ES-I3 (cell line): ENCODE data around the gene ENOX1.

Experiments
- H3K36me3 ChIP-seq: 2 replicates; pipeline ENCODE4 v1.6.1; 2013; ENCODE audit warnings: mild to moderate bottlenecking, low read length, control low read depth, moderate library complexity; ENCODE audit not compliant: insufficient read depth
- H3K4me1 ChIP-seq: 2 replicates; pipeline ENCODE4 v1.6.1; 2013; ENCODE audit warnings: mild to moderate bottlenecking, control low read depth, low read length; ENCODE audit not compliant: insufficient read depth
- H3K9ac ChIP-seq: 2 replicates; pipeline ENCODE4 v1.6.1; 2013; ENCODE audit warnings: low read depth, mild to moderate bottlenecking, low read length, moderate library complexity
- H3K9me3 ChIP-seq: 2 replicates; pipeline ENCODE4 v1.6.1; 2013; ENCODE audit warnings: mild to moderate bottlenecking, low read length, moderate library complexity; ENCODE audit not compliant: control insufficient read depth, insufficient read depth

The ENOX1 gene

DNA sequence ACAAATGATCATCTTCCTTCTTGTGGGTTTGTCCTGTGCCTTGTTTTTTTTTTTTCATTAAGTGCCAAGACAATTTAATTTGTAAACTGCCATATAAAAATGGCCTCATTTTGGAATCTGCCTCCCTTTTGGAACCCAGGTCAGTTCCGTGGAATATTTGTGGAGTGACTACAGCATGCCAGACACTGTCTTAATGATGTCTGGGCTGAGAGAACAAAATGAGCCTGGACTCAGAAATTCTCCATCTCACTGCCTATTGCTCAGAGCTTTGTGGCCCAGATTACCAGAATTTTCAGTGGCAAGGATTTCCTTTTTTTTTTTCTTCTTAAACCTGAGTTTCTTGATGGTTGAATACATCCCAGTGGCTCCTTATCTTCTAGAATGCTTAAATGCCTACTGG is 340.6 kb downstream of the ENOX1 start:
- Histone ChIP-seq H3K9ac (no peak overlapping the region), H3K9me3 (no peaks in the 10 kb centered on the region), H3K4me1 (peaks cover 3% of the 10 kb centered on the region; the same call in 1 of the 2 replicates), H3K36me3 (no peaks in the 10 kb centered on the region)

GRCh38 chr13:43445668-43446067 is 341.1 kb downstream of the ENOX1 start:
- Histone ChIP-seq H3K9me3 (no peaks in the 10 kb centered on the region), H3K36me3 (no peaks in the 10 kb centered on the region)

GRCh38 chr13:43444081-43444480 is 342.7 kb downstream of the ENOX1 start:
- no peak overlapping the region for H3K9ac ChIP-seq
- H3K4me1 ChIP-seq: peaks cover 3% of the 10 kb centered on the region; the same call in 1 of the 2 replicates
- no peaks in the 10 kb centered on the region for H3K36me3 ChIP-seq
- no peaks in the 10 kb centered on the region for H3K9me3 ChIP-seq

More at GRCh38 chr13:43445668-43446067, 341.1 kb downstream of the ENOX1 start:
- Histone ChIP-seq H3K4me1 (peaks cover 3% of the 10 kb centered on the region; the same call in 1 of the 2 replicates), H3K9ac (no peak overlapping the region)

DNA sequence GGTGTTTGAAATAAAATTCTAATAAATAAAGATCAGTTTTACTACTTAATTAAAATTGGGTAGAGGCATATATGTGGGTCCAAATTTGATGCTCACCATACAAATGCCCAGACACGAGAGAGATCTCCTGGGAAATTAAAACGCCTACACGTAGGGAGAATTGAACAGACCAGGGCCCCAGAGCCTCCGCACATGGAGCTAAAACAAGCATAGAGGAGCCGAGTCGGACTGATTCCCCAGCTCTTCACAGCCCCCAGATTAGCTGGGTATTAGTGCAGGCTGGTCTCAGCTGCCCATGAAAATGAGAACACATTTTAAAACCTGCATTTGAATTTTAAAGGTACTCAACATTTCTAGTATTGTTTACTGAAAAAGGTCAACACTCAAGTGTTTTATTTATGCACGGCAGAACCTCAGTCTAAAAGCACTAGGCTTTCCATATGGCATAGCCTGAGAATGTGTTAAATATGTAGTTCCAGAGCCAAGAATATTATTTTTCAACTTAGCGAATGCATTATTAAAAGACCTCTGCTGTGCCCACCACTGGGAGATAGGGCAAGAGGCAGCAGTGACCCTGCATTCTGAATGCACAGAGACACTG is 344.8 kb downstream of the ENOX1 start:
- no peak overlapping the region for H3K9ac ChIP-seq
- H3K9me3 ChIP-seq: no peaks in the 10 kb centered on the region
- H3K36me3 ChIP-seq: no peaks in the 10 kb centered on the region
- H3K4me1 ChIP-seq: peaks cover 3% of the 10 kb centered on the region; the same call in 1 of the 2 replicates

- H3K4me1 ChIP-seq: peaks cover 3% of the 10 kb centered on the region; the same call in 1 of the 2 replicates
Measured at GRCh38 chr13:43441464-43441863, 345.3 kb downstream of the ENOX1 start.

DNA sequence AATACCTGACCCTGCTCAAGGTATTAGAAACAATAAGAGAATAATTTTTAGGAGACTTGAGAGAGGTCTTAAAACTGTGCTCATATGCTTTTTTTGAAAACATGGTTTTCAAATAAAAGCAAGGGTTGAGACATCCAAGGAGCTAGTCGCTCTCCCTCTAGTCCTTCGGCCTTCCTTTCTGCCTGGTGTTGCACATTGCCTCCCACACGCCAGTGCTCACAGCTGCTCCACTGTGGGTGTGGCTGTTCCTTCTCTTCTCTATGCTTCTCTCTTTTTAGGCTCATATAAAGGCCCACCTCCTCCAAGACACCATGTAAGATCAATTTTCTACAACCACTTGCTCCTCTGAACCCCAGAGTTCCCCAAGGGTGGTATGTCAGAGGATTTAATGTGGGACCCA is 352.6 kb downstream of the ENOX1 start:
- H3K9me3 ChIP-seq: no peaks in the 10 kb centered on the region
- H3K9ac ChIP-seq: no peak overlapping the region
- H3K4me1 ChIP-seq: 0 out of 2 replicates have a peak, but pooled peaks cover 2% of the 10 kb centered on the region
- no peaks in the 10 kb centered on the region for H3K36me3 ChIP-seq

More at GRCh38 chr13:43441464-43441863, 345.3 kb downstream of the ENOX1 start:
- Histone ChIP-seq H3K9me3 (no peaks in the 10 kb centered on the region), H3K36me3 (no peaks in the 10 kb centered on the region), H3K9ac (no peak overlapping the region)

GRCh38 chr13:43433691-43434141 is 353.1 kb downstream of the ENOX1 start:
- 0 out of 2 replicates have a peak, but pooled peaks cover 7% of the 10 kb centered on the region for H3K4me1 ChIP-seq
- H3K9me3 ChIP-seq: no peaks in the 10 kb centered on the region

DNA sequence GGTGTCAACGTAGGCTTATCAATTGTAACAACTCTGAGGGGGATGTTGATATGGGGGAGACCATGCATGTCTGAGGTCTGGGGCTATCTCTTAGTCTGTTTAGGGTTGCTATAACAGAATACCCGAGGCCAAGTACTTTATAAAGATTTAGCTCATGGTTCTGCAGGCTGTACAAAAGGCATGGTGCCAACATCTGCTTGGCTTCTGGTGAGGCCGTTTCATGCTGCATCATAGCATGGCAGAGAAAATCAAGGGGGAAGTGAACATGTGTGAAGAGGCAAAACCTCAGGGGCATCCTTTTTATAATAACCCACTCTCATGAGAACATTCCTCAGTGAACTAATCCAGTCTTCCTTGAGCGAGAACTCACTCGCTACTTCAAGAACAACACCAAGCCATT is 353.8 kb downstream of the ENOX1 start:
- Histone ChIP-seq H3K36me3 (no peaks in the 10 kb centered on the region), H3K4me1 (0 out of 2 replicates have a peak, but pooled peaks cover 7% of the 10 kb centered on the region), H3K9ac (no peak overlapping the region), H3K9me3 (no peaks in the 10 kb centered on the region)

More at GRCh38 chr13:43433691-43434141, 353.1 kb downstream of the ENOX1 start:
- H3K36me3 ChIP-seq: no peaks in the 10 kb centered on the region
- no peak overlapping the region for H3K9ac ChIP-seq

GRCh38 chr13:43431841-43432240 is 354.9 kb downstream of the ENOX1 start:
- Histone ChIP-seq H3K36me3 (no peaks in the 10 kb centered on the region), H3K9me3 (no peaks in the 10 kb centered on the region), H3K9ac (no peak overlapping the region), H3K4me1 (0 out of 2 replicates have a peak, but pooled peaks cover 7% of the 10 kb centered on the region)

- 0 out of 2 replicates have a peak, but pooled peaks cover 7% of the 10 kb centered on the region for H3K4me1 ChIP-seq
- no peak overlapping the region for H3K9ac ChIP-seq
- H3K9me3 ChIP-seq: no peaks in the 10 kb centered on the region
- no peaks in the 10 kb centered on the region for H3K36me3 ChIP-seq
Measured at GRCh38 chr13:43431290-43431716, 355.5 kb downstream of the ENOX1 start.

DNA sequence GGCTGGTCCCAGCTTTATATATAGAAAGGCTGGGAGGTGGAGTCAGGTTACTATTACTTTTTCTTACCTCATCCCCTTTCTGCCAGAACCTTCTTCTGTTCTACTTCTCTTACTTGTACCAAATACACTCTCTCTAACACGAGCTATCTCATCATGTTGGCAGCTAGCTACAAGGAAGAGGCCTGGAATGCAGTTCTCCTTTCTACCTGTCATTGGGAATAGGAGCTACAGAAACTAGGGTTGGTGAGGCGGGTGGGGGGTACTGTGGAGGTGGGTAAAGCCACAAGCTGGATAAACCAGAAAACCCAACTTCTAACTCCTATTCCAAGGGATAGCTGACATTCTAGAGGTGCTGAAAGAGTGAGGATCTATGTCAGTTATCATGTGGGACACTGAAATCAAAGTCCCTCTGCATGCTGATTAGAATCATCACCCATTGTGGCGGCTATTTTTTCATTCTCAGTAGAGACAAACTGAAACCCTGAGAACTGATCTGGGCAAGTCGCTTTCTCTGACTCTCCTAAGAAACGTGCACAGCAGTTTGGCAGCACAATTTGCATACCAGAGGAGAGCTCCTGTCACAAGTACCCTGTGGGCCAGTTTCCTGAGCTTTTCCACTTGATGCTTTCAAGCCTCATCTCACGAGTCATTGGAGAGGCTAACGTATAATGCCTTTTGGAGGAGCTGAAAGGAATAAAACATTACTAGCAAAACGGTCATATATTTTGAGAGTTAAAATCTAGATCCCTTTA is 358.1 kb downstream of the ENOX1 start:
- H3K4me1 ChIP-seq: peaks cover 24% of the 10 kb centered on the region
- H3K9ac ChIP-seq: no peak overlapping the region

DNA sequence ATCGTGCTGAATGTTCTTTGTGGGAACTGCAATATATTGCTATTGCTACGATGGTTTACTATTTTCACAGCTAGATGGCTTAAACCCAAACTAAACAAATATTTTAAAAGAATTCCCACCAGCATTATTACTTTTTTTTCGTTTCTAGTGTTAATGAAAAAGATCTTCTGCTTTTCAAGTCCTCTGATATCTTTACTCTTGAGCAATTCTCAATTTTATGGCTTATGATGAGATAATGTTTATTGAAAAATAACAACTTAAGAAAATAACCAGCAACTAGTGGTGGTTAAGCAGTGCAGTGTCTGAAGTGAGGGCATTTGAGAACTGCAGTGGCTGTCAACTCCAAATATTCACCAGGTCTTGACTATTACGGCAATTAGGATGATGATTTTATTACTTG is 360.4 kb downstream of the ENOX1 start:
- H3K9me3 ChIP-seq: no peaks in the 10 kb centered on the region
- H3K9ac ChIP-seq: no peak overlapping the region
- peaks cover 24% of the 10 kb centered on the region for H3K4me1 ChIP-seq
- no peaks in the 10 kb centered on the region for H3K36me3 ChIP-seq

More for the DNA sequence above, 358.1 kb downstream of the ENOX1 start:
- Histone ChIP-seq H3K9me3 (no peaks in the 10 kb centered on the region), H3K36me3 (no peaks in the 10 kb centered on the region)

DNA sequence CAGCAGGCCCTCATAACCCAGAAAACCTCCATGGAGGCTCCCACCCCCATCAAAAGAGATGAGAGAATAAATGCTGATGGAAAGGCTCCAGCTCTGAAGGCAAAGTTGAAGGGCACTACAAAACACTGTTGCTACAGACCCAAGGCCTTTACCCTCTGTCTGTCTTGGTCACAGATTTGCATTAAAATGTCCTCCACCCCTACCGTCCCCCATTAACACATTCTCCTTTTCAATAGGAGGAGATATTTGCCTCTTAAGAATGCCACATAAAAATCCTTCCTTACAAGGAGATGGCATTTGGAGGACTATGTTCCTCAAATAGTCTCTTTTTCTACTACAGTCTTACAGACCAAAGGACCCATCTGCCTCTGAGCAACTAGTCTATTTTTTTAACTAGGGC is 361.5 kb downstream of the ENOX1 start:
- no peaks in the 10 kb centered on the region for H3K9me3 ChIP-seq

GRCh38 chr13:43424412-43424811 is 362.4 kb downstream of the ENOX1 start:
- no peaks in the 10 kb centered on the region for H3K9me3 ChIP-seq
- H3K36me3 ChIP-seq: no peaks in the 10 kb centered on the region
- no peak overlapping the region for H3K9ac ChIP-seq
- H3K4me1 ChIP-seq: peaks cover 24% of the 10 kb centered on the region

More for the DNA sequence above, 361.5 kb downstream of the ENOX1 start:
- peaks cover 24% of the 10 kb centered on the region for H3K4me1 ChIP-seq
- no peak overlapping the region for H3K9ac ChIP-seq
- no peaks in the 10 kb centered on the region for H3K36me3 ChIP-seq
